Common myeloid progenitor, CD34-positive (primary cell): ENCODE measurements around the gene SMARCAL1.

Source experiments
- CTCF ChIA-PET: fragments of 350-600 bp; sonication (Branson Sonifier 250); formaldehyde crosslinking; loops from one replicate; lab custom pipeline; 2021; ENCODE audit warnings: antibody characterized with exemption; lab: Charles Lee
- POLR2A ChIA-PET: fragments of 350-600 bp; sonication (Branson Sonifier 250); formaldehyde crosslinking; loops from one replicate; lab custom pipeline; 2021; ENCODE audit warnings: antibody characterized with exemption; lab: Charles Lee
- DNase-seq, 3 donors: peaks; one replicate each; pipeline versions ENCODE4 v3.0.0 to v3.0.0-alpha.2; 2013
- H3K27ac ChIP-seq, 2 experiments: 1 replicate in 1 of 2; 2 replicates in 1 of 2; pipeline ENCODE4 v1.7.0; 2013; ENCODE audit warnings: inconsistent platforms in 2 of 2, low read length in 2 of 2, mild to moderate bottlenecking in 2 of 2, low read depth in 1 of 2, moderate library complexity in 1 of 2; ENCODE audit not compliant: severe bottlenecking in 2 of 2, insufficient read depth in 1 of 2, poor library complexity in 1 of 2
- H3K27me3 ChIP-seq, 5 experiments: replicated peaks in 2 of 5; 1 replicate in 3 of 5; 2 replicates in 2 of 5; pipeline versions ENCODE4 v1.6.1 to v1.7.0; 2013; ENCODE audit warnings: low read length in 4 of 5, mild to moderate bottlenecking in 2 of 5, moderate library complexity in 2 of 5, inconsistent platforms in 1 of 5; ENCODE audit not compliant: insufficient read depth in 5 of 5, control insufficient read depth in 4 of 5
- H3K36me3 ChIP-seq, 4 experiments: 1 replicate in 2 of 4; 2 replicates in 2 of 4; pipeline versions ENCODE4 v1.6.1 to v1.7.0; 2013; ENCODE audit warnings: low read length in 3 of 4, control low read depth in 1 of 4, mild to moderate bottlenecking in 1 of 4; ENCODE audit not compliant: control insufficient read depth in 4 of 4, insufficient read depth in 4 of 4
- H3K4me1 ChIP-seq, 4 experiments: 1 replicate in 3 of 4; 2 replicates in 1 of 4; pipeline versions ENCODE4 v1.6.1 to v1.7.1; 2013; ENCODE audit warnings: low read length in 3 of 4, mild to moderate bottlenecking in 3 of 4, control low read depth in 1 of 4, inconsistent platforms in 1 of 4, moderate library complexity in 1 of 4; ENCODE audit not compliant: control insufficient read depth in 4 of 4, insufficient read depth in 4 of 4; ENCODE audit errors: control extremely low read depth in 1 of 4
- H3K4me3 ChIP-seq, 7 experiments: 1 replicate in 4 of 7; 2 replicates in 3 of 7; pipeline versions ENCODE4 v1.5.1 to v1.7.0; 2013; ENCODE audit warnings: mild to moderate bottlenecking in 7 of 7, low read length in 6 of 7, moderate library complexity in 6 of 7, inconsistent platforms in 2 of 7, low read depth in 2 of 7, control low read depth in 1 of 7; ENCODE audit not compliant: insufficient read depth in 4 of 7, control insufficient read depth in 1 of 7; ENCODE audit errors: extremely low read depth in 1 of 7
- H3K9me3 ChIP-seq, 5 experiments: 1 replicate in 4 of 5; 2 replicates in 1 of 5; pipeline versions ENCODE4 v1.6.1 to v1.7.1; 2013; ENCODE audit warnings: low read length in 4 of 5, mild to moderate bottlenecking in 2 of 5, inconsistent platforms in 1 of 5, low read depth in 1 of 5, moderate library complexity in 1 of 5; ENCODE audit not compliant: control insufficient read depth in 4 of 5, insufficient read depth in 2 of 5; ENCODE audit errors: control extremely low read depth in 1 of 5
- WGBS: methylation state at CpG from one replicate; pipeline ENCODE4 v1.1.5; 2013; ENCODE audit not compliant: insufficient coverage; 5-methylcytosine and 5-hydroxymethylcytosine counted together

The SMARCAL1 gene

GRCh38 chr2:216426166-216426777 is 14.0 kb downstream of the SMARCAL1 start:
- peaks cover 50 to 78% (median 61%) of the 10 kb centered on the region in 4 experiments for H3K36me3 ChIP-seq
- peaks cover 0 to 18% (median 10%) of the 10 kb centered on the region in 5 experiments for H3K9me3 ChIP-seq
- ChIA-PET POLR2A (no interaction called here), CTCF (interaction anchor here (1.3 to 1.8 kb wide), 2 partner anchors 18 to 44 kb away, joined by 4 read pairs; no protein-coding TSS in a partner anchor)
- H3K27ac ChIP-seq: no peak overlapping the region
- H3K4me3 ChIP-seq: no peak overlapping the region
- H3K27me3 ChIP-seq: no peaks in the 10 kb centered on the region
- H3K4me1 ChIP-seq: peaks cover 0 to 23% (median 17%) of the 10 kb centered on the region in 4 experiments
- DNase-seq: no peak
- 100% methylated on average over 1 of the region's 2 CpGs for WGBS

- H3K27me3 ChIP-seq: no peaks in the 10 kb centered on the region
- 92% methylated on average over 4 of the region's 4 CpGs for WGBS
- POLR2A ChIA-PET: no interaction called here
- peaks cover 0 to 18% (median 10%) of the 10 kb centered on the region in 5 experiments for H3K9me3 ChIP-seq
- no peak overlapping the region for H3K27ac ChIP-seq
- no peak overlapping the region for H3K4me3 ChIP-seq
- CTCF ChIA-PET: interaction anchor here (1.3 to 1.8 kb wide), 2 partner anchors 17 to 45 kb away, joined by 4 read pairs; no protein-coding TSS in a partner anchor
- H3K36me3 ChIP-seq: peaks cover 50 to 78% (median 62%) of the 10 kb centered on the region in 4 experiments
- DNase-seq: no peak
- peaks cover 0 to 23% (median 17%) of the 10 kb centered on the region in 4 experiments for H3K4me1 ChIP-seq
These were observed 14.7 kb downstream of the SMARCAL1 start for GRCh38 chr2:216426938-216427337.

GRCh38 chr2:216428618-216429350 is 16.5 kb downstream of the SMARCAL1 start:
- Histone ChIP-seq H3K27ac (no peak overlapping the region), H3K36me3 (peaks cover 45 to 77% (median 57%) of the 10 kb centered on the region in 4 experiments), H3K9me3 (peaks cover 0 to 16% (median 10%) of the 10 kb centered on the region in 5 experiments), H3K4me1 (peaks cover 0 to 23% (median 17%) of the 10 kb centered on the region in 4 experiments), H3K4me3 (no peak overlapping the region), H3K27me3 (no peaks in the 10 kb centered on the region)
- DNase-seq: peak in 2 of 3 donors; percentile 57 to 66
- WGBS: 74% methylated on average over 6 of the region's 6 CpGs
- ChIA-PET POLR2A (interaction anchor here (0.5 to 0.6 kb wide), 2 partner anchors 15 to 254 kb away, joined by 3 to 4 read pairs; no protein-coding TSS in a partner anchor), CTCF (interaction anchor here (0.7 kb wide), 2 partner anchors 46 to 88 kb away, joined by 3 read pairs; no protein-coding TSS in a partner anchor)

- DNase-seq: peak in 2 of 3 donors; percentile 60 to 72
These were observed 17.1 kb downstream of the SMARCAL1 start for GRCh38 chr2:216429428-216429827.

GRCh38 chr2:216430811-216431530 is 18.7 kb downstream of the SMARCAL1 start:
- ChIA-PET POLR2A (interaction anchor here (0.5 kb wide), 1 partner anchor 12 kb away, joined by 3 read pairs; no protein-coding TSS in a partner anchor), CTCF (no interaction called here)
- WGBS: 100% methylated on average over 8 of the region's 13 CpGs
- Histone ChIP-seq H3K27me3 (no peaks in the 10 kb centered on the region), H3K27ac (no peak overlapping the region), H3K9me3 (no peaks in the 10 kb centered on the region), H3K4me3 (no peak overlapping the region), H3K36me3 (peaks cover 41 to 74% (median 53%) of the 10 kb centered on the region in 4 experiments), H3K4me1 (peaks cover 0 to 23% (median 17%) of the 10 kb centered on the region in 4 experiments)
- no peak for DNase-seq

More at GRCh38 chr2:216429428-216429827, 17.1 kb downstream of the SMARCAL1 start:
- ChIA-PET POLR2A (interaction anchor here (0.5 to 0.7 kb wide), 2 partner anchors 255 to 322 kb away, joined by 4 to 5 read pairs; no protein-coding TSS in a partner anchor), CTCF (no interaction called here)
- Histone ChIP-seq H3K9me3 (peaks cover 0 to 12% (median 10%) of the 10 kb centered on the region in 5 experiments), H3K4me3 (no peak overlapping the region), H3K4me1 (peaks cover 0 to 23% (median 17%) of the 10 kb centered on the region in 4 experiments), H3K27me3 (no peaks in the 10 kb centered on the region), H3K27ac (no peak overlapping the region), H3K36me3 (peaks cover 42 to 77% (median 57%) of the 10 kb centered on the region in 4 experiments)
- WGBS: 30% methylated on average over 3 of the region's 5 CpGs

- DNase-seq: no peak
- Histone ChIP-seq H3K27me3 (no peaks in the 10 kb centered on the region), H3K27ac (no peak overlapping the region), H3K36me3 (peaks cover 39 to 75% (median 55%) of the 10 kb centered on the region in 4 experiments), H3K4me1 (peaks cover 0 to 23% (median 17%) of the 10 kb centered on the region in 4 experiments), H3K9me3 (no peaks in the 10 kb centered on the region), H3K4me3 (no peak overlapping the region)
- ChIA-PET CTCF (no interaction called here), POLR2A (no interaction called here)
These were observed 19.2 kb downstream of the SMARCAL1 start for GRCh38 chr2:216431531-216431856.
